ENCODE measurements around the gene EPO. TPM values are rescaled to one million over a fixed set of nuclear protein-coding genes. Genes with fewer than 3 reads are reported as not detected.
A peak's percentile ranks its signal among the peaks of the same experiment; 100 is the strongest.

EPO gene
- total and polyA plus RNA-seq, 2 of the 8 experiments (the other 6 are each of a cell fraction or from before 2014, with no cell fraction given): 0.42 to 0.95 TPM

GRCh38 chr7:100673302-100673941, 46.8 kb upstream of the EPO start, which contains the start of gene GNB2 (continued):
- TF ChIP-seq SIX5 (IDR thresholded peaks at IDR 0.05; ENCODE audit: low read depth, low read length) (peak; percentile 36; the same call in 1 of the 2 replicates), E2F6 (IDR thresholded peaks at IDR 0.05) (peak; percentile 55; the same call in 1 of the 2 replicates), FOSL1 (IDR thresholded peaks at IDR 0.05; ENCODE audit: insufficient read depth, low read depth, low read length) (no peak), SP1 (IDR thresholded peaks at IDR 0.05; ENCODE audit: low read depth, low read length) (peak; percentile 70; the same call in 1 of the 2 replicates), JUN (IDR thresholded peaks at IDR 0.05; ENCODE audit: low read depth, low read length) (no peak), ZNF274 (IDR thresholded peaks at IDR 0.05; ENCODE audit: borderline replicate concordance, extremely low read depth, low read length) (no peak), SP4 (IDR thresholded peaks at IDR 0.05; ENCODE audit: low read length) (peak; percentile 93; the same call in 1 of the 2 replicates), ATF3 (IDR thresholded peaks at IDR 0.05; ENCODE audit: insufficient read depth, low read depth, low read length) (peak; percentile 71; the same call in 1 of the 2 replicates), BCL11A (IDR thresholded peaks at IDR 0.05; ENCODE audit: low read depth in 2 of 2, low read length in 2 of 2) (no peak), EZH2 (IDR thresholded peaks at IDR 0.05; ENCODE audit: low read depth, low read length, severe bottlenecking) (no peak), RFX5 (IDR thresholded peaks at IDR 0.05; ENCODE audit: borderline replicate concordance, low read depth, low read length) (no peak), RAD21 (IDR thresholded peaks at IDR 0.05 in 1 of 2, conservative IDR thresholded peaks at IDR 0.05 in 1 of 2; ENCODE audit: low read depth in 2 of 2, low read length in 2 of 2) (0 out of 4 replicates have a peak, but pooled peaks of 1 of the 2 experiments have one; percentile 5), RNF2 (IDR thresholded peaks at IDR 0.05; ENCODE audit: borderline replicate concordance, low read depth, low read length, missing control alignments, poor library complexity, severe bottlenecking) (no peak), HDAC6 (IDR thresholded peaks at IDR 0.05; ENCODE audit: low read depth, low read length) (no peak), POU5F1 (IDR thresholded peaks at IDR 0.05; ENCODE audit: low read depth, low read length) (no peak), CREB1 (IDR thresholded peaks at IDR 0.05) (peak; percentile 91), TEAD4 (IDR thresholded peaks at IDR 0.05; ENCODE audit: low read depth, low read length) (0 out of 2 replicates have a peak, but pooled peaks have one; percentile 5), CHD2 (IDR thresholded peaks at IDR 0.05; ENCODE audit: low read length) (peak; percentile 91), RXRA (IDR thresholded peaks at IDR 0.05; ENCODE audit: insufficient read depth, low read depth, low read length) (no peak), EGR1 (IDR thresholded peaks at IDR 0.05; ENCODE audit: borderline replicate concordance, low read depth, low read length) (0 out of 2 replicates have a peak, but pooled peaks have one; percentile 60), GTF2F1 (IDR thresholded peaks at IDR 0.05; ENCODE audit: borderline replicate concordance, low read depth, low read length) (peak; percentile 87), TBP (IDR thresholded peaks at IDR 0.05; ENCODE audit: low read depth, low read length) (peak; percentile 59), CBX5 (IDR thresholded peaks at IDR 0.05; ENCODE audit: low read depth, low read length) (no peak)

All from H1 (cell line).